ENCODE results near the gene DPP7.
"Not testable (repeated sequence)": the region's sequence is repeated elsewhere in the genome, so short reads cannot be mapped to it uniquely, and the experiment has no call there.

Gene DPP7

DNA sequence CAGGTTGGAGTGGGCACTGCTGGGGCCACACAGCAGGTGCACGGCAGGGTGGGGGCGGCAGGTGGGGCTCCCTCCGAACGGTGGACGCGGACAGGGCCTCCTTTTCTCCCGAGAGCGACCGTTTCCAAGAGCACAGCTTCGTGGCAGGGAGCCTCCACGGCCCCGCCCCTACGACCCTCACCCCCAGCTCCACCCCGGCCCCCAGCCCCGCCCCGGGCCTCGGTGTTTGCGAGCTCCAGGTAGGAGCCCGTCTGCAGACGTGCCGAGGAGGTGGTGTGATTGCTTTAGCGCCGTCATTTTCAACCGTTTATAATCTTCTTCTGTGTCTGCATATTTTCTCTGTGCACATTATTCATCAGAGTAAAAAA is 33.2 kb upstream of the DPP7 start:
- no peak for DNase-seq

DNA sequence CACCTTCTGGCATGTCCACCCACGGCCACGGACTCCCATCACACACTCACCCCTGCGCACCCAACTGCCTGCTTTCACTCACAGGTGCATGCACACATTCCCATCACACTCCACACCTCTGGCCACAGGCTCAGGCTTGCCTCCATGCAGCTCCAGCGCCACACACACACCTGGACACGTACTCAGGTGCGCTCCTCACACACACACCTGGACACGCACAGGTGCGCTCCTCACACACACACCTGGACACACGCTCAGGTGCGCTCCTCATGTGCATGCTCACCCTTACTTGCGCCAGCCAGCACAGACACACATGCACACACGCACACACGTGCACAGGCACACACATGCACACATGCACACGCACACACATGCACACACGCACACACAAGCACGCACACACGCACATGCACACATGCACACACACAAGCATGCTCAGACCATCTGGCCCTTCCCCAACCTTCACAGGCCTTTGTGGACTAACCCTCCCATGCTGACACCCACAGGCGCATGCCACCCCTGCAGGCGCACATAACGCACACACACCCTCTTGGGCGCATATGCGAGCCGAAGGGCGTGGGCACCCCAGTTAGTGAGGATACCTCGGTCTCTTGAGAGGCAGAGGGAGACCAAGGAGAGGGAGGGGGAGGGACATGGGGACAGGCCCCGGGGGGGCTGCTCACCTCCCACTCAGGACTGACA is 32.7 kb upstream of the DPP7 start:
- no peak for DNase-seq

DNA sequence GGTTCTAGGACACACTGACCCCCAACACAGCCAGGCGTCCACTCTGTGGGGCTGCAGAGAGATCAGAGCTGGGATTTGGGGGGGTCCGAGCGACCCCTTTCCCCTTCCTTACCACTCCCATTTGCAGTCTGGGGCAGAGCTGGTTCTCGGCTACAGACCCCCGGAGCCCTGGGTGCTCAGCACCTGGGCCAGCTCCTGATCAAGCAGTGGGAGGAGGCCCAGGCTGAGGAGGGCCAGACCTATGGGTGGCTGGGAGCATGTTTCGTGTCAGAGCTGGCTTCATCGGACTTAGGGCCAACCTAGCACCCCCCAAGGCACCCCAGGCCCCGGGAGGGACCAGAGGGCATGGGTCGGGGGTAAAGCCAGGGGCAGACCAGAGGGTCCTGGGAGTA is 32.0 kb upstream of the DPP7 start:
- DNase-seq: no peak

DNA sequence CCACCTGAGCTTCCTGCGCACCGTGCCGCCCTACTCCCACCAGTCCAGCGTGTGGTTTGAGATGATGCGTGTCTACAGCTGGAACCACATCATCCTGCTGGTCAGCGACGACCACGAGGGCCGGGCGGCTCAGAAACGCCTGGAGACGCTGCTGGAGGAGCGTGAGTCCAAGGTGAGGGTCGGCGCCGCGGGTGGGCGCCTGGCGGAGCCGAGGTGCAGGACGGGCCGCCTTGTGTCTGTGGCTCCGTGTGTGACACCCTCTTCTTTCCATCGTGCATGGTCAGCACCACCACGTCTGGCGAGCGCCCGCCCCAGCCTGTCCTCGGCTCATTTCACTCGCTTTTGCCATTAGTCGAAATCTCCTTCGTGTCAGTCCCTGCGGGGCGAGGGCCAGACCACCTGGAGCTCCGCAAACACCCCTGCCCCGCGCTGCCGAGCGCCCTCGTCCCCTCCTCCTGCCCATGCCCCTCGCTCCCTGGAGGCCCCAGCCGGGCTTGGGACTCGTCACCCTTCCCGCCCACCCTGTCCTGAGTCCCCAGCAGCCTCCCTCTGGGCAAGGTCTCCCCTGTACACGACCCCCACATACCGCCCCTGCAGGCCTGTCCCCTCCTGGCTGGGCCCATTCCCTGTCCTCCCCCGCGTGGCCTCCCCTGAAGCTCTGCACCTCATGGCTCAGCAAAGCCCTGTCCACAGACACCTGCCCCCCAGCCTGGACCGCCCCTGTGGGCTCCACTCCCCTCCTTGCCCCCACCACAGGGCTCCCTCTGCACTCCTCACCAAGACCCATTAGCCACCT is 31.4 kb upstream of the DPP7 start:
- no peak for DNase-seq

DNA sequence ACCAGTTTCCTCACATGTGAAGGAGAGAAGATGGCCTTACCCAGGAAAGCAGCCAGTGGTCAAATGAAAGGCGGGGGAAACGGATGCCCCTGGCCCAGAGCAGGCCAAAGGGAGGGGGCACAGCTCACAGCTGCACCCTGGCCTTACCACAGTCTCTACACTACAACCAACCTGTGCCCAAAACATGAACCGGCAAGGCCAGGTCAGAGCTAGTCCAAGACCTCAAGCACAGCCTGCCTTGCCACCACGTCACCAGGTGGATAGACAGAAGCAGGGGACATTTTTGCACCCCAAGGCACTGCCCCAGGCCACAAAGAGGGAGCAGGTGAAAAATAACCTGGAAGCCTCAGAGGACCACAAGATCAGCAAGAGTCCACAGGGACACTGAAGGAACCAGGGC is 28.9 kb upstream of the DPP7 start:
- no peak for DNase-seq

DNA sequence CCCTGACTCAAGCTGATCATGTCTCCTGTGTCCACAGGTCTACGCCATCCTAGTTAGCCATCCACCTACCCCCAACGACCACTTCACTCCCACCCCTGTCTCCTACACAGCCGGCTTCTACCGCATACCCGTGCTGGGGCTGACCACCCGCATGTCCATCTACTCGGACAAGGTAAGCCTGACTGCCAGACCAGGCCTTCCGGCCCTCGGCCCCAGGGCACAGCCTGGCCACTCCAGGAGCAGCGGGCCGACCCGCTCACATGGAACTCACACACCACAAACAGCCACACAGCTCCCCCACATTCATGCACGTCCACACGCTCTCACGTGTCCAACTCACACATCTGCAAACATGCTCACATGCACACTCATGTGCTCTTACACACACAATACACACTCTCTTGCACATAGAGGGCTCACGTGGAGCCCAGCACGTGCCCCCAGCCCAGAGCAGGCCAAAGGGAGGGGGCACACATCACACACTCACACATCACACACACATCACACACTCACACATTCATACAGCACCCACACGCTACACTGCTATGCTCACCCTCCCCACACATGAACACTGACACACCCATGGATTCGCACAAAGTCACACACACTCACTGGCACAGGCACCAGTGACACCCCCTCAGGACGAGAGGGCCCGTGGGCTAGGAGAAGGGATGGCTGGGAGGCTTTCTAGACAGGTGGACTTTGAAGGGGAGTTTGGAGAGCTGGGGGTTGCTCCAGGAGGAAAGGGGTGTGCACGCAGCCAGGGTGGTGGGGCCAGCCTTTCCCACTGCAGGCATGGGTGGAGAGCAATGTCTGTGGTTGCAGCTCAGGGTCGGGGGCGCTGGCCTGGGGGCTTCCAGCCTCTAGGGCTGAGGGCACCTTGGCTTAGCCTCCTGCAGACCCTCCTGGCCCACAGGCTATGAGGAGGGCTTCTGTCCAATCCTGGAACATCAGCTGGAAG is 27.7 kb upstream of the DPP7 start:
- DNase-seq: no peak

DNA sequence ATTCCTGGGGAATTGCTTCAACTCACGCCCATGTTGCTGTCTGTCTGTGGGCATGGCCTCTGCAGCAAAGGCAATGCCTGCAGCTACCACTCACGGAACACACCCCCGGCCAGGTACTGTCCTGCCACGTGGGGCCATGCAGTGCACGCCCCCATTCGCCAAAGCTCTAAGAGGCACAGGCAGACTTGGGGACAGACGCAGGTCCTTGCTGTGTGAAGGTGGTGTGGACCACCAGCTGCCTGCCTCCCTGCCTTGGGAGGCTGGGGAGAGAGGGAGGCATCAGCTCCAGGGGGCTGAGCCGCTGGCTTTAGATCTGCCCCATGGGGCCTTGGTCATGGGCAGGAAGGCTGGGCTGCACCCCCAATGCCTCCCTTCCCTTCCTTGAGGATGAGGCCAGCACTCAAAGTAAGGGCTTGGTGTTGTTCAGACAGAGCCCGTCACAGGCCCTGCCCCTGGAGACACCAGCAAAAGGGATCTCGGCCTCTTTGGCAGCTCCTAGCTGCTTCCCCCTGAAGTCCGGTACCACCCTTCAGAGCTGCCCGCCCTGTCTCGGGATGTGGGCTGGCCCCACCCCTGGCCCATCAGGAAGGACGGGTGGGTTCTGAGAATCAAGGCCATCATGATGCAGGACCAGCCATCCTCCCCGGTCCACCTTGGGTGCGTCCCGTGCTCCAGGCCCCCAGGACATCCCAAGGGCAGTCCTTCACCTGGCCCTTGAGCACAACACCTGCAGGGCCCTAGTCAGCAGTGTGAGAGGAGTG is 26.7 kb upstream of the DPP7 start:
- no peak for DNase-seq

DNA sequence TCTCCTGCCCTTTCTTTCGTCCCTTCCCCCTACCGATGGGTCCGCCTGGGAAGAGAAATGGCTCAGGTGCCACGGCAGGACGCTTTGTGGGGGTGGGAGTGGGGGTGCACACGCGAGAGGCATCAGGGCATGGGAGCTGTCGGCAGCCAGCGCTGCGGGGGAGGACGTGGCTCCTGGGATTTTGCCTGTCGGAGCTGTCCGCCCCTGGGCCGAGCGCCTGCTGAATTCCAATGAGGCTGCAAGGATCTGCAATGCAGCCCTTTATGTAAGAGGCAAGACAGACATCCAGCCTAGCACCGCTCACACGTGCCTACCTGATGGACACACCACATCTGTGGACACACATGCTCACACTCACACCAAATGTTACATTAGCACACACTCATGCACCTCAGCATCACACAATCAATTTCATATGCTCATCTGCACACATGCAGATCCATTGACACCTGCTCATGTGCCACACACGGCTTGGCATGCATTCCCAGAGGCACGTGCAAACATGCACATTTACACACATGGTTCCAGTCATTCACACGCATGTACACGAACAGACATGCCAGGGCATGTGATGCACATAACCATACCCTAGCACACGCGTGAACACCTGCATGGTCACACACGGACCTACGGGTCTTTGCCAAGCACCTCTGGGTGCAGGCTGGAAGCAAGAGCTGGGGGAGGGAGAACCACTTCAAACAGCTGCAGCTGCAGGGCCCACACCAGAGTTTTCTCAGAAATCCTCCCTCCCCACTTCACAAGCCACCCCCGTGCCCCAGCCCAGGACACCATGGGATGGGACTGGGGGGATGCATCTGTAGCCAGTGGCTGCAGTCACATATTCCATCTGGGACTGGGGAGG is 25.8 kb upstream of the DPP7 start:
- DNase-seq: no peak

DNA sequence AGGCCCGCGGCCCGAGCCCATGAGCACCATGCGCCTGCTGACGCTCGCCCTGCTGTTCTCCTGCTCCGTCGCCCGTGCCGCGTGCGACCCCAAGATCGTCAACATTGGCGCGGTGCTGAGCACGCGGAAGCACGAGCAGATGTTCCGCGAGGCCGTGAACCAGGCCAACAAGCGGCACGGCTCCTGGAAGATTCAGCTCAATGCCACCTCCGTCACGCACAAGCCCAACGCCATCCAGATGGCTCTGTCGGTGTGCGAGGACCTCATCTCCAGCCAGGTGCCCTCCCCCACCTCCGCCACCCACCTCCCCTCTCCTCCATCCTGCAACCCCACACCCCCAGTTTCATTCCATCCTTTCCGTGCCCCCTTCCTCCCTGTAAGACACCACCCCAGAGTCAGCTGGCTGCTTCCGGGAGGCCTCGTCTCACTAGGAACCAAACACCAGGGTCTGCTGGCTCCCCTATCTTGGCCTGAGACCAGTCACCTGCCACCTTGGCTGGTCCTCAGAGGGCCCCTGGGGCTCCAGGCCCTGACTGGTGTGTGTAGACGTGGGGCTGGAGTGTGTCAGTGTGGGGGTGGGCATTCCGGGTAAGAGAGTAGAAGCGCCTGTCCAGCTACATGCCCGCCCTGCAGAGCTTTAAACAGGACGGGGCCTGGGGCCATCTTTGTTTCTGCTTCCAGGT is 25.1 kb upstream of the DPP7 start:
- peak; percentile 25 for DNase-seq

DNA sequence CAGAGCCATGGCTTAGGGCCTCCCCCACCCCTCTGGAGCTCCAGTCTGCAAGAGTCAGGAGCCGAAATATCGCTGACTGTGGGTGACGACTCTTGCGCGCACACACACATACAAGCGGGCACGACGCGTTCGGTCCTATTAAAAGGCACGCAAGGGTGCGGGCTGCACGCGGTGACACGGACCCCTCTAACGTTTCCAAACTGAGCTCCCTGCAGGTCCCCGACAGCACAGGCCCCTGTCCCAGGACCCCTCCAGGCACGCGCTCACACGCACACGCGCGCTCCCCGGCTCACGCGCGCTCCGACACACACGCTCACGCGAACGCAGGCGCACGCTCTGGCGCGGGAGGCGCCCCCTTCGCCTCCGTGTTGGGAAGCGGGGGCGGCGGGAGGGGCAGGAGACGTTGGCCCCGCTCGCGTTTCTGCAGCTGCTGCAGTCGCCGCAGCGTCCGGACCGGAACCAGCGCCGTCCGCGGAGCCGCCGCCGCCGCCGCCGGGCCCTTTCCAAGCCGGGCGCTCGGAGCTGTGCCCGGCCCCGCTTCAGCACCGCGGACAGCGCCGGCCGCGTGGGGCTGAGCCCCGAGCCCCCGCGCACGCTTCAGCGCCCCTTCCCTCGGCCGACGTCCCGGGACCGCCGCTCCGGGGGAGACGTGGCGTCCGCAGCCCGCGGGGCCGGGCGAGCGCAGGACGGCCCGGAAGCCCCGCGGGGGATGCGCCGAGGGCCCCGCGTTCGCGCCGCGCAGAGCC is 24.4 kb upstream of the DPP7 start, which contains the start of gene GRIN1:
Gene GRIN1, plus strand, starts transcription at position 433 of the 746 bp plus-strand sequence. CDS start 333 bp downstream, outside the sequence.
- no peak for DNase-seq

DNA sequence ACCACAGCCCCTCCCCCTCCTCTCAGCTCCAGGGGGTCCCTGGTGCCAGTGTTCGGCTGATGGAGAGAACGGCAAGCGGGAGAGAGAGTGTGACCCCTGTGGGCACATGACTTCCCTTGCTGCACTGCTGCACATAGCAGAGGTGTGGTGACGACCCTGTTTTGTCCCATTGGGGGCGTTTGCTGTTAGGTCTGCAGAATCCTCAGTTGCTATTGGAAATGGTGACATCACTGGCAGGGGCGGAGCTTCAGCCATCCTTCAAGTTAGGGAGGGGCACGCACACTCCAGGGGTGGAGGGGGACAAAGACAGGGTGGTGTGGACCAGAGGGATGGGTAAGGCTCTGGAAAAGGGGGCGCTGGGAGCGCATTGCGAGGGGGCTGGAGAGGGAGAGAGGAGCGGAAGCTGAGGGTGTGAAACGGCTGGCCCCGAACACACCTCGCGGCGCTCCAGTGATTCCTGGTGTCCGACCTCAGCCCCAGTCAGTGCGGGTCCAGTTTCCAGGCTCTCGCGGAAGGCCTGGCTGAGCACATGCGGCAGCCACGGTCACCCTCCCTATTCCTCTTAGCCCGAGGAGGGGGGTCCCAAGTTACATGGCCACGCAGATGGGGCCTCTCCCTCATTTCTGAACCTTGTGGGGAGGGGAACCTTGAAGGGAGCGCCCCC is 23.7 kb upstream of the DPP7 start:
- peak; percentile 66 for DNase-seq

DNA sequence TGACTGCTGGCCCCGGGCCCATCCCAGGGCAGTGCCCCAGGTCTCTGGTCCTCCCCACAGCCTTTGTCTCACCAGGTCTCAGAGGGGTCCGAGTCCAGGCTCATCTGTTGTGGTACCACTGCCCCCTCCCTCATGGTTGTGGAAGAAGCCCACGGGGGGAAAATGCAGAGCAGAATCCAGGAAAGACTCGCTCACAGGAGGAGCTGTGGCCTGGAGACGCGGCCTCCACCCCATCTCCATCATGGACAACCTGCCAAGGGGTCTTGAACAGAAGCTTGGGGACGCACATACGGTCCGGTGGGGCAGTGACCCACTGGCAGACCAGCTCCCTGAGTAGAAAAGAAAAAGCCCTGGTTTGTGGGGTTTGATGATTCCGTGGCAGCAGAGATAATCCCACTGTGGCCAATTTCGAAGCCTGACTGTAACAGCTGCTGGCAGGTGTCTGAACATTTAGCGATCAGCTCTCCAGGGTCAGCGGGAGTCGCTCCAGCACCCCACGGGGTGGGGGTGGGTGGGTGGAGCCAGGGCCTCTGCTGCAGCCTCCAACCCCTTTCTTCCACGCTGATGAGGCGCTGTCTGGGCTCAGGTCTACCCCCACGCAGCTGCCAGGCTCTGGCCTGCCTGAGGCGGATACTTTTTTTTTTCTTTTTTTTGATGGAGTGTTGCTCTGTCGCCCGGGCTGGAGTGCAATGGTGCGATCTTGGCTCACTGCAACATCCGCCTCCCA is 22.5 kb upstream of the DPP7 start:
- DNase-seq: peak; percentile 36

DNA sequence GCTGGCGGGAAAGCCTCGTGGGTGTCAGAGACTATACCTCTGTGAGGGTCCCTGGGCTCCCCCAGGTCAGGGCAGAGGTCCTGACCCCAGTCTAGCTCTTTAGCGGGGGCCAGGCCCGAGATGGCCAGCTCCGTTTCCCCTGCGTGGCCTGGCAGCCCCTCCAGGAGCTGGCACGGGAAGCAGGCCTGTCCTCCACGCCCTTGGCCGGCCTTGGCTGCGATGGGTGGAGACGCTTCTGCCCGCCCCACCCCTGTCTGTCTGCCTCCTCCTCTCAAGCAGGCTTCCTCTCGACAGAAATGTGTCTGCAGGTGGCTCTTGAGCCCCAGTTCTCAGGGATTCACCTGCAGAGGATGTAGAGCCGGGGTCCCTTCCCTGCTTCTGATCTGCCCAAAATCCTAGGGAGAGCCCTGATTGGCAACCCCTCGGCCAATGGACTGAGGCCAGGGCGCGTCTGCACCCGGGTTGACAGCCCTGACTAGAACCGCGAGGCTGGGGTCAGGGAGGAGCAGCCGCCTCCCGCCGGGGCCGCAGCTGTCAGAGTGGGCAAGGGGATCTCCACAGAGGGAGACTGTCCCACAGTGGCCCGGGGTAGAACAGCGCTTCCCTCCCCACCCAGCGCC is 21.8 kb upstream of the DPP7 start:
- DNase-seq: no peak

DNA sequence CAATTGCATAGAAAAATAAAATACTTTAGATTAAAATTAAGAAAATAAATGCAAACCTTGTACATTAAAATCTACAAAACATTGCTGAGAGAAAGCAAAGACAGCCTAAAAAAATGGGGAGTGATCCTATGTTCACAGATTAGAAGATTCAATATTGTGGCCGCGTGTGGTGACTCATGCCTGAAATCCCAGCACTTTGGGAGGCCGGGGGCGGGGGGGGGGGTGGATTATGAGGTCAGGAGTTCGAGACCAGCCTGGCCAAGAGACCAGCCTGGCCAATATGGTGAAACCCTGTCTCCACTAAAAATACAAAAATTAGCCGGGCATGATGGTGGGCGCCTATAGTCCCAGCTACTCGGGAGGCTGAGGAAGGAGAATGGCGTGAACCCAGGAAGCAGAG is 20.6 kb upstream of the DPP7 start:
- DNase-seq: not testable (repeated sequence)

DNA sequence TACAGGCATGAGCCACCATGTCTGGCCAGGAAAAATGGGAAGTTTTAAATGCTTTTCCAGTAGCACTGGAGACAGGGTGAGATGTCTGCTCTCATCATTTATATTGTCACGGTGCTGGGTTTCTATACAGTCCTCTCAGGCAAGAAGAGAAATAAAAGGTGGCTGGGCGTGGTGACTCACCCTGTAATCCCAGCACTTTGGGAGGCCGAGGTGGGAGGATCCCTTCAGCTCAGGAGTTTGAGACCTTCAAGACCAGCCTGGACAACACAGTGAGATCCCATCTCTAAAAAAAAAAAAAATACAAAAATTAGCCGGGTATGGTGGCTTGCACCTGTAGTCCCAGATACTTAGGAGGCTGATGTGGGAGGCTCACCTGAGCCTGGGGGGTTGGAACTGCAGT is 19.7 kb upstream of the DPP7 start:
- no peak for DNase-seq

DNA sequence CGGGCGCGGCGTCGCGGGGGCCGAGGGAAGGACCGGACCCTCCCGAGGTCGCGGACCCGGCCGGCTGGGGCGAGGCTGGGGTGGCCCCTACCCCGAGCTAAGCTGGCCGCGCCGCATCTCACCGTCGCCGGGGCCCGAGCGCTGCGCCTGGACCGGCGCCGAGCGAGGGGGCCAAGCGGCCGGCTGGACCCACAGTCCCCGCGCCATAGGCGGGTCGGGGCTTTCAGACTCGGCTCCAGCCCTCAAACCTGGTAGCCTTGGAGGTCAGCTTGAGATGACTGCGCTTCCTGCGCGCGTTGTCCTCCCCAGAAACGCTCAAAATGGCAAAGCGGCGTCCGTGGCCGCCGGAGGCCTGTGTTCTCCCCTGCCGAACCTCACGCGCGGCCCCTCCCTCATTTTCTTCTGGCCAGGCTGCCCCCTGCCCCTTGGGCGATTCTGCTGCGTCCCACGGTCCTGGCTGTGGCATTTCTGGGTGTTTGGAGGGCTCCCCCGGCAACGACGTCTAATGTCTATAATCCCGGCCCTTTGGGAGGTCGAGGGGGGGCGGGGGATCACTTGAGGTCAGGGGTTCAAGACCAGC is 15.7 kb upstream of the DPP7 start:
- peak; percentile 41 for DNase-seq

DNA sequence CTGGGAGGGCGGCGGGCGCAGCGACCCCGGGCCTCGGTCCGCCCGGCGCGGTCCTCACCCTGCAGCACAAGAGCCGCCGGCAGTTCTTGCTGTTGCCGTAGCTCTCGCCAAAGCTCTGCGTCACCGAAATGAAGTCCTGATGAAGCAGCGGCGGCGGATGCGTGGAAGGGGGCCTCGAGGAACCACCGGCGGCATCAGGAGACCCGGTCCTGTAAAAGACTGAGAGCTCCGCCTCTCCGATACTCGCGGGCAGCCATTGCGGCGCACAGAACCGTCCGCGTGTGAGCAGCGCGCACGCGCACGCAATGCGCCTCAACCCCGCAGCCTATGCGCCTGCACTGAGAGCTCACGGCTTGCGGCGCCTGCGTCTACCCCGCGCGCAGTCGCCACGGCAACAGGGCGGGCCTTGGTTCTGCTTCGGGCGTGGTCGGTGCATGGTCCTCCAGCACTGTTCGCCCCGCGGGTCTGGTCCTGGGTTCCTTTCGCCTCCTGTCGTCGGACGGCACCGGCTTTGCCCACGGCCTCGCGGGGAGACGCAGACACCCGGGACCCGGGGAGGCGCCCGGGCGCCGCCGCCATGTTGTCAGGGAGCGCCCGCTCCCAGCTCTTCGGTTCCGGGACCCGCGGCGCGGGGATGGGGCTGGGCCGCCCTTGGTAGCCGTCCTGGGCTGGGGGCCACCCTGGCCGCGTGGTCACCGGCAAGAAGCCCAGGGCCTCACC is 15.1 kb upstream of the DPP7 start:
- peak; percentile 94 for DNase-seq

Measured in NCI-H82 (cell line).